GM21423 (cell line): ENCODE data around the gene RAB34.
A peak's percentile ranks its signal among the peaks of the same experiment; 100 is the strongest.
"Not testable (repeated sequence)": the region's sequence is repeated elsewhere in the genome, so short reads cannot be mapped to it uniquely, and the experiment has no call there.

Experiments
- ATAC-seq: cut with Tn5 transposase; IDR thresholded peaks from one replicate; pipeline ENCODE4 v1.9.1; 2021; ENCODE audit warnings: mild to moderate bottlenecking, moderate library complexity; ENCODE audit not compliant: unreplicated experiment

Gene RAB34

GRCh38 chr17:28728364-28729200 is 10.9 kb upstream of the RAB34 start, which contains the start of gene NEK8:
Gene NEK8, plus strand, starts transcription at chr17:28728788. Its CDS starts 26 bp downstream, at chr17:28728814.
- peak; percentile 34 for ATAC-seq

- ATAC-seq: peak; percentile 34
Measured at GRCh38 chr17:28726627-28727491, 9.2 kb upstream of the RAB34 start.

- no peak for ATAC-seq
Measured at GRCh38 chr17:28726226-28726626, 8.6 kb upstream of the RAB34 start, which contains the start of gene TLCD1. Gene TLCD1, minus strand, starts transcription at chr17:28726233. Its CDS starts 136 bp downstream, at chr17:28726097.

- ATAC-seq: no peak
Measured at GRCh38 chr17:28725660-28726225, 8.1 kb upstream of the RAB34 start.

GRCh38 chr17:28725166-28725659 is 7.5 kb upstream of the RAB34 start:
- ATAC-seq: no peak

GRCh38 chr17:28724500-28725165 is 7.0 kb upstream of the RAB34 start:
- ATAC-seq: no peak

GRCh38 chr17:28723836-28724499 is 6.3 kb upstream of the RAB34 start:
- not testable (repeated sequence) for ATAC-seq

- no peak for ATAC-seq
Measured at GRCh38 chr17:28723159-28723835, 5.6 kb upstream of the RAB34 start.

GRCh38 chr17:28722417-28723158 is 4.9 kb upstream of the RAB34 start:
- ATAC-seq: no peak

GRCh38 chr17:28720997-28721329 is 3.3 kb upstream of the RAB34 start:
- ATAC-seq: not testable (repeated sequence)

GRCh38 chr17:28720247-28720996 is 2.8 kb upstream of the RAB34 start:
- no peak for ATAC-seq

- no peak for ATAC-seq
Measured at GRCh38 chr17:28719021-28719433, 1.4 kb upstream of the RAB34 start.

GRCh38 chr17:28718333-28719020 is 809 bp upstream of the RAB34 start:
- no peak for ATAC-seq

GRCh38 chr17:28716740-28717577 is 709 bp downstream of the RAB34 start:
- ATAC-seq: no peak

- ATAC-seq: no peak
Measured at GRCh38 chr17:28715217-28715616, 2.5 kb downstream of the RAB34 start.

GRCh38 chr17:28714281-28714680 is 3.4 kb downstream of the RAB34 start:
- ATAC-seq: no peak
